Lower leg skin (tissue), 4 donors: ENCODE measurements around the gene GAPDHS. TPM values are rescaled to one million over a fixed set of nuclear protein-coding genes. Genes with fewer than 3 reads are reported as not detected.

Experiments
- DNase-seq, 2 donors: peaks; one replicate each; pipeline ENCODE4 v3.0.0-alpha.2; 2019; ENCODE audit warnings: low spot score in 2 of 2
- H3K4me3 ChIP-seq: fragments of 200-600 bp; sonication (generic); 2 replicates; pipeline ENCODE4 v1.5.1; 2017; ENCODE audit warnings: mild to moderate bottlenecking, low read depth; ENCODE audit not compliant: poor library complexity, severe bottlenecking
- POLR2A ChIP-seq, 2 donors: fragments of 450-650 bp; IDR thresholded peaks; one replicate each; pipeline ENCODE4 v1.6.1; 2016 to 2017; ENCODE audit warnings: antibody characterized with exemption in 2 of 2, mild to moderate bottlenecking in 1 of 2, moderate library complexity in 1 of 2
- WGBS, 2 donors: methylation state at CpG; one replicate each; pipeline ENCODE4 v1.1.5; 2018; 5-methylcytosine and 5-hydroxymethylcytosine counted together
- intact Hi-C: fragments of 100-400 bp; cut with DNase I; formaldehyde crosslinking; loops from one replicate; pipeline ENCODE4 v1.15.0; 2023; ENCODE audit warnings: low total_unique reads
- total RNA-seq, 4 donors: library from RNA; depleted of rRNA; stranded (reverse); fragments of >200 nt; gene quantifications; one replicate each; pipeline ENCODE4 v1.1.0, GENCODE V29; 2016
- TF ChIP-seq, protein P1 (sequence below), 3 donors: fragments of 450-650 bp; IDR thresholded peaks; one replicate each; pipeline ENCODE4 v1.5.1; 2016; ENCODE audit warnings: antibody characterized with exemption in 3 of 3, mild to moderate bottlenecking in 3 of 3, moderate library complexity in 2 of 3

Gene GAPDHS
- total RNA-seq, 4 donors from 2014 or later, result 6.0 to 7.3 (median 6.2) TPM

DNA sequence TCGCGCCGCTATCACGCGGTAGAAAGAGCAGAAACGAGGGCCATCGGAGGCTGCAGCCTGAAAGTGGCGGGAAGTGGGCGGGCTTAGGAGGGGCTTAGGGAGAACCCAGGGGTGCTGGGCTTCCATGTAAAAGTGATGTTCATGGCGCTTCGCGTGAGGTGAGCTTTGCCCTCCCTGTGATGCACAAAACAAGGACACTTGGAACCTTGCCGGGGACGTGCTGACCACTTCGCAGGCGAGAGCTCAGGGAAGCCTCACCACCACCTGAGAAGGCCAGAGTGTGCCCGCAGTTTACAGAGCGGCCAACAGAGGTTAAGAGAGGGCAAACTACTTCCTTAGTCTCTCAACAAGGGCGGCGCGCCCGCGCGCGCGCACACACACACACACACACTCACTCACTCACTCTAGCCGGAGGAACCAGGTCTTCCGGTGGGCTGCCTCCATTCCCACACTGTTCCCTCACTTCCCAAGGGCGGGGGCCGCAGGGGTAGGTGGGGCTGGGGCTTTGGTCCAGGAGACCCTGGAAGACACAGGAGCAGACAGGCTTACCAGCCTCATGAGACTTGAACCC is 651 bp downstream of the GAPDHS start:
- 1 to 6% methylated on average over 26 to 29 of the region's 30 CpGs for WGBS, 2 donors
- no peak overlapping the region for H3K4me3 ChIP-seq
- intact Hi-C loops, result no loop called here
- no peak for DNase-seq
- no peak for TF ChIP-seq POLR2A (IDR thresholded peaks at IDR 0.05)

DNA sequence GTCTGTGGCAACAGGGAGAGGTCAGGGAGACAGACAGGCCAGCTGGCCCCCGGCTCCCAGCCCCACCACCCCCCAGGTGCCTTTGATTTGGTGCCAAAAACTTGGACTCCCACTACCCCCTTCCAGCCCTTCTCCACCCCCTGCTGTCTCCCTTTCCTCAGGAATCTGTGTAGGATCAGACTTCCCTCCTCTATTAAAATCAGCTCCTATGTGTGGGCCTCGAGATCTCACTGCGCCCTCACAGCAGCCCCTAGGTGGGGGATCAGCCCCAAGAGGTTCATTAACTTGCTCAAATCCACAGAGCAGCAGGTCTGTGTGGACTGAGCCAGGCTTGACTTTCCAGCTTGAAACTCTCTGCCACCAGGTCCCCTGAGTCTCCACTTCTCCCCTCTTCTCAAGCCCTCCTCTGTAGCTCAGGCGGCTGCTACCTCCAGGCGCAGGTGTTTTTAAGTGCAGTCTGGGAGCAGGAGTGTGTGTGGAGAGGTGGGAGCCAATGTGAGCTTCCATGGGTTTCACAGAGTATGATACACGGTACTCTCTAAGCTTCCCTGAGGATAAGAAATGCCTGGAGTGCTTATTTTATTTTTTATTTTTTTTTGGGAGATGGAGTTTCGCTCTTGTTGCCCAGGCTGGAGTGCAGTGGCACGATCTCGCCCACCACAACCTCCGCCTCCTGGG is 1.7 kb downstream of the GAPDHS start:
- intact Hi-C loops, result no loop called here
- TF ChIP-seq, protein P1, sequence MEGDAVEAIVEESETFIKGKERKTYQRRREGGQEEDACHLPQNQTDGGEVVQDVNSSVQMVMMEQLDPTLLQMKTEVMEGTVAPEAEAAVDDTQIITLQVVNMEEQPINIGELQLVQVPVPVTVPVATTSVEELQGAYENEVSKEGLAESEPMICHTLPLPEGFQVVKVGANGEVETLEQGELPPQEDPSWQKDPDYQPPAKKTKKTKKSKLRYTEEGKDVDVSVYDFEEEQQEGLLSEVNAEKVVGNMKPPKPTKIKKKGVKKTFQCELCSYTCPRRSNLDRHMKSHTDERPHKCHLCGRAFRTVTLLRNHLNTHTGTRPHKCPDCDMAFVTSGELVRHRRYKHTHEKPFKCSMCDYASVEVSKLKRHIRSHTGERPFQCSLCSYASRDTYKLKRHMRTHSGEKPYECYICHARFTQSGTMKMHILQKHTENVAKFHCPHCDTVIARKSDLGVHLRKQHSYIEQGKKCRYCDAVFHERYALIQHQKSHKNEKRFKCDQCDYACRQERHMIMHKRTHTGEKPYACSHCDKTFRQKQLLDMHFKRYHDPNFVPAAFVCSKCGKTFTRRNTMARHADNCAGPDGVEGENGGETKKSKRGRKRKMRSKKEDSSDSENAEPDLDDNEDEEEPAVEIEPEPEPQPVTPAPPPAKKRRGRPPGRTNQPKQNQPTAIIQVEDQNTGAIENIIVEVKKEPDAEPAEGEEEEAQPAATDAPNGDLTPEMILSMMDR (IDR thresholded peaks at IDR 0.05), result no peak
- TF ChIP-seq POLR2A (IDR thresholded peaks at IDR 0.05), result no peak
- WGBS, 2 donors, result 60 to 66% methylated on average over 10 of the region's 10 CpGs

DNA sequence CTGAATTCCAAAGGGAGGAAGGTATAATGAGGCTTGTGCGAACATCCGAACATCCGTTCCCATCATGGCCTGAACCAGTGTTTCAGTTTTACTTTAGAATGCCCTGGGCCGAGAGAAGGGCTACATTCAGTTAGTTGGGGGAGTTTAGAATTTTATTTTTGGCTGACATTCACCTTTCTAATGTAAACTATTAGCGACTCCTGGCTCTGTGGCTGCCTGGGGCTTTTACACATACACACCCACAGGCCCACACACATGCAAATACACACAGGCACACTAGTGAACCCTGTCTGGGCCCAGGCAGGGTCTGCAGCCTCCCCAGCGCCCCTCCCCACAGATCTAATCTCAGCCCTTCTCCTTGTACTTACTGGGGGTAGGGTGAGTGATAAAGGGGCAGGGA is 6.1 kb downstream of the GAPDHS start:
- no peak overlapping the region for H3K4me3 ChIP-seq
- intact Hi-C loops, result no loop called here
- WGBS, 2 donors, result 69 to 81% methylated on average over 6 of the region's 6 CpGs
- TF ChIP-seq POLR2A (IDR thresholded peaks at IDR 0.05), result no peak
- TF ChIP-seq, protein P1 (IDR thresholded peaks at IDR 0.05), result no peak
- no peak for DNase-seq

More for the DNA sequence above, 1.7 kb downstream of the GAPDHS start:
- no peak overlapping the region for H3K4me3 ChIP-seq
- no peak for DNase-seq

DNA sequence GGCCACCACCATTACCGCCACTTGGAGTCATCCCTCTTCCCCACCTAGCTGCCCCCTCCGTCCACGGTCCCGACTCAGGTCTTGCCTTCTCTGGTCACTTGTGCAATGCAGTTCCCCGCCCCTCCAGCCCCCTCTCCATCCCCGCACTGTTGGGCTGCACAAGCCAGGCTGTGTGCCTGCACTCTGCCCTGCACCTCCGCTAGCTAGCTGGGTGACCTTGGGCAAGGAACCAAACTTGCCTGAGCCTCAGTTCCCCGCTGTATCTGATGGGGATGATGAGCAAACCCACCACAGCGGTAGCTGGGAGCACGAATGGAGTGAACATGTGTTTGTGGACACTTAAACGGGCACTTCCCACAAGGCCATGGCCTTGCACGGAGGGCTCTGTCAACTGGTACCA is 6.6 kb downstream of the GAPDHS start:
- DNase-seq, result no peak
- H3K4me3 ChIP-seq, result no peak overlapping the region
- TF ChIP-seq, protein P1 (IDR thresholded peaks at IDR 0.05), result no peak
- no peak for TF ChIP-seq POLR2A (IDR thresholded peaks at IDR 0.05)
- WGBS, 2 donors, result 92 to 94% methylated on average over 12 of the region's 12 CpGs
- intact Hi-C loops, result no loop called here

DNA sequence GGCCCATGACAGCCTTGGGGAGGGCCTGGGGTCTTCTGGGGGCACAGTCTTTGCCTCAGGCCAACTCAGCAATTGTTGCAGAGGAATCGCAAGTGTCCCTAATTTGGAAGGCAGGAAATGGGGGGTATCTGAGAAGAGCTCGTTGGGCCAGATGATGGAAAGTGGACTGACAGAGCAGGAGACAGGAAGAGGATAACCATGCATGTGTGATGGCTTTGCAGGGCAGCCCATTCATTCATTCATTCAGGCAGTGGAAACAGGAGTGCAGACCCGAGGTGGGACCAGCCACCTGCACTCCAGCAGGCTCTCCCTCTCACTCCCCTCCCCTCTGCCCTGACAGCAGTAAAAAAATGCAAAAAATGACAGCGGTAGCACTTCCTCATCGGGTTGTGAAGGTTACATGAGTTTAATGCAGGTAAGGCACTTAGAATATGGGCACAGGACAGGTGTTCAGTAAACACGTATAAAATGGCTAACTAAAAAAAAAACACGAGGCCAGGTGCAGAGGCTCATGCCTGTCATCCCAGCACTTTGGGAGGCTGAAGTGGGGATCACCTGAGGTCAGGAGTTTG is 7.2 kb downstream of the GAPDHS start:
- WGBS, 2 donors, result 68 to 82% methylated on average over 6 to 7 of the region's 7 CpGs
- TF ChIP-seq, protein P1 (IDR thresholded peaks at IDR 0.05), result no peak
- TF ChIP-seq POLR2A (IDR thresholded peaks at IDR 0.05), result no peak
- intact Hi-C loops, result no loop called here
- no peak for DNase-seq
- no peak overlapping the region for H3K4me3 ChIP-seq

DNA sequence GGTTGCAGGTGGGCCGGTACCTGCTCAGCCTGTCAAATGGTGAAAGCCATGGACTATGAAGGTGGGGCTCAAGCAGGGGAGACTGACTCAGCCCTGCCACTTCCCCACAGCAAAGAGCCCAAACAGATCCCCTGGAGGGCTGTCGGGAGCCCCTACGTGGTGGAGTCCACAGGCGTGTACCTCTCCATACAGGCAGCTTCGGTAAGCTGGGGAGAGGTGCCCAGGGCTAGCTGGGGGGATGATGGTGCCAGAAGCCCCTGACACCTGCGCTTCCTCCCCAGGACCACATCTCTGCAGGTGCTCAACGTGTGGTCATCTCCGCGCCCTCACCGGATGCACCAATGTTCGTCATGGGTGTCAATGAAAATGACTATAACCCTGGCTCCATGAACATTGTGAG is 9.0 kb downstream of the GAPDHS start:
- intact Hi-C loops, result no loop called here
- DNase-seq, result no peak
- TF ChIP-seq, protein P1 (IDR thresholded peaks at IDR 0.05), result no peak
- no peak for TF ChIP-seq POLR2A (IDR thresholded peaks at IDR 0.05)
- H3K4me3 ChIP-seq, result no peak overlapping the region
- WGBS, 2 donors, result 91 to 94% methylated on average over 11 of the region's 11 CpGs
